ENCODE data around the gene MYBL2.

GRCh38 chr20:43670423-43670822 lies 3.5 kb downstream of the MYBL2 start:
- TF ChIP-seq POLR2A (IDR thresholded peaks at IDR 0.05): no peak
- TF ChIP-seq CTCF (IDR thresholded peaks at IDR 0.05): no peak

Data from Peyer's patch (tissue), 4 donors.